C4-2B (cell line): ENCODE data around the gene ATP13A3.

Experiments used
- CTCF ChIP-seq: fragments of 450-650 bp; conservative IDR thresholded peaks from 2 replicates; pipeline ENCODE4 v1.5.1; 2017; ENCODE audit warnings: mild to moderate bottlenecking
- ZFX ChIP-seq: fragments of 450-650 bp; IDR thresholded peaks from 2 replicates; pipeline ENCODE4 v1.6.1; 2017

- no peak for TF ChIP-seq CTCF
- TF ChIP-seq ZFX = no peak
Measured at GRCh38 chr3:194449913-194450312, 36.9 kb downstream of the ATP13A3 start.
